NCI-H187 treated with DMSO at 0.1 percent for 48 hours (cell line): ENCODE data around the gene MAGEA3.
"Not testable (repeated sequence)": the region's sequence is repeated elsewhere in the genome, so short reads cannot be mapped to it uniquely, and the experiment has no call there.

Experiments
- DNase-seq: peaks from one replicate; lab custom pipeline; 2025; lab: John Stamatoyannopoulos, UW

MAGEA3 gene

DNA sequence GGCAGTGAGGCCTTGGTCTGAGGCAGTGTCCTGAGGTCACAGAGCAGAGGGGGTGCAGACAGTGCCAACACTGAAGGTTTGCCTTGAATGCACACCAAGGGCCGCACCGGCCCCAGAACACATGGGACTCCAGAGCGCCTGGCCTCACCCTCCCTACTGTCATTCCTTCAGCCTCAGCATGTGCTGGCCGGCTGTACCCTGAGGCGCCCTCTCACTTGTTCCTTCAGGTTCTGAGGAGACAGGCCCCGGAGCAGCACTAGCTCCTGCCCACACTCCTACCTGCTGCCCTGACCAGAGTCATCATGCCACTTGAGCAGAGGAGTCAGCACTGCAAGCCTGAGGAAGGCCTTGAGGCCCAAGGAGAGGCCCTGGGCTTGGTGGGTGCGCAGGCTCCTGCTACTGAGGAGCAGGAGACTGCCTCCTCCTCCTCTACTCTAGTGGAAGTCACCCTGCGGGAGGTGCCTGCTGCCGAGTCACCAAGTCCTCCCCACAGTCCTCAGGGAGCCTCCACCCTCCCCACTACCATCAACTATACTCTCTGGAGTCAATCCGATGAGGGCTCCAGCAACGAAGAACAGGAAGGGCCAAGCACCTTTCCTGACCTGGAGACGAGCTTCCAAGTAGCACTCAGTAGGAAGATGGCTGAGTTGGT lies 37.4 kb downstream of the MAGEA3 start:
- DNase-seq: no peak

GRCh38 chrX:152736528-152736927 lies 37.9 kb downstream of the MAGEA3 start:
- DNase-seq: not testable (repeated sequence)

DNA sequence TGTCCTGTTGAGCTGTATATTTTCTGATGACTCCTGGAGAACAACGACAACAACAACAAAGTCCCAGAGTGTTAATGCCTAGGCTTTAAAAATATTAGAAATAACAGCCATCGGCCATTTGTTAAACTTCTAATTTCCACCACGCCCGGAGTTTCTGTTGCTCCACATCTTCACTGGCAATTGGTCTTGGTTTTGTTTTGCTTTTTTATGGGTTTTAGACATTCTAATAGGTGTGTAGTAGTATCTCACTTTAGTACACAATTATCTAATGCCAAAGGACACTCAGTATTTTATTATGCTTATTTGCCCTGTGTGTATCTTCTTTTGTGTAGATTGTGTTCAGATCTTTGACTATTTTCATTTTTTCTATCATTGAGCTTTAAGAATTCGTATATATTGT lies 40.0 kb downstream of the MAGEA3 start:
- no peak for DNase-seq
